ENCODE data around the gene STARD7. TPM values are rescaled to one million over a fixed set of nuclear protein-coding genes. Genes with fewer than 3 reads are reported as not detected.

STARD7 gene
- total RNA-seq, 4 donors from 2014 or later: 211 to 292 (median 266) TPM

- no peak for TF ChIP-seq POLR2A (IDR thresholded peaks at IDR 0.05)
- no peak for TF ChIP-seq CTCF (IDR thresholded peaks at IDR 0.05)
- H3K4me3 ChIP-seq (replicated peaks in 1 of 3): no peak overlapping the region
- intact Hi-C loops (cut with DNase I): no loop called here
- no peaks in the 10 kb centered on the region for H3K9me3 ChIP-seq
- peak overlapping the region in 1 of 3 donors; percentile 65 for H3K27ac ChIP-seq
- H3K4me1 ChIP-seq: peaks cover 0 to 26% of the 10 kb centered on the region in 2 donors
- H3K27me3 ChIP-seq: no peaks in the 10 kb centered on the region
- peaks cover 30 to 42% of the 10 kb centered on the region in 2 donors for H3K36me3 ChIP-seq
- DNase-seq: no peak
- 88 to 98% methylated on average over 7 to 8 of the region's 8 CpGs for WGBS, 2 donors
Observed at GRCh38 chr2:96252526-96252925, 43.9 kb upstream of the STARD7 start.

- TF ChIP-seq POLR2A (IDR thresholded peaks at IDR 0.05) (no peak), CTCF (IDR thresholded peaks at IDR 0.05) (no peak)
- 72 to 75% methylated on average over 5 to 6 of the region's 6 CpGs for WGBS, 2 donors
- no peaks in the 10 kb centered on the region for H3K27me3 ChIP-seq
- H3K4me3 ChIP-seq (replicated peaks in 1 of 3): no peak overlapping the region
- no peaks in the 10 kb centered on the region for H3K9me3 ChIP-seq
- H3K4me1 ChIP-seq: peaks cover 0 to 19% of the 10 kb centered on the region in 2 donors
- H3K27ac ChIP-seq: peak overlapping the region in 2 of 3 donors; percentile 43 to 65
- intact Hi-C loops (cut with DNase I): no loop called here
- H3K36me3 ChIP-seq: peaks cover 30 to 41% of the 10 kb centered on the region in 2 donors
- peak; percentile 37 to 58 for DNase-seq
Observed at GRCh38 chr2:96251721-96252292, 43.2 kb upstream of the STARD7 start.

- Histone ChIP-seq H3K36me3 (peaks cover 29 to 34% of the 10 kb centered on the region in 2 donors), H3K27ac (peak overlapping the region in 2 of 3 donors; percentile 30 to 65), H3K4me1 (peaks cover 5 to 31% of the 10 kb centered on the region in 2 donors), H3K27me3 (no peaks in the 10 kb centered on the region), H3K9me3 (no peaks in the 10 kb centered on the region), H3K4me3 (replicated peaks in 1 of 3) (no peak overlapping the region)
- intact Hi-C loops (cut with DNase I): no loop called here
- TF ChIP-seq CTCF (IDR thresholded peaks at IDR 0.05) (no peak), POLR2A (IDR thresholded peaks at IDR 0.05) (no peak)
- no peak for DNase-seq
- 90 to 94% methylated on average over 6 of the region's 6 CpGs for WGBS, 2 donors
Observed at GRCh38 chr2:96250188-96250587, 41.6 kb upstream of the STARD7 start.

GRCh38 chr2:96249654-96250053 lies 41.0 kb upstream of the STARD7 start:
- Histone ChIP-seq H3K9me3 (no peaks in the 10 kb centered on the region), H3K36me3 (peaks cover 23 to 29% of the 10 kb centered on the region in 2 donors), H3K27me3 (no peaks in the 10 kb centered on the region), H3K4me1 (peaks cover 5 to 31% of the 10 kb centered on the region in 2 donors), H3K27ac (peak overlapping the region in 1 of 3 donors; percentile 30), H3K4me3 (replicated peaks in 1 of 3) (no peak overlapping the region)
- intact Hi-C loops (cut with DNase I): no loop called here
- 81 to 88% methylated on average over 9 of the region's 9 CpGs for WGBS, 2 donors
- TF ChIP-seq POLR2A (IDR thresholded peaks at IDR 0.05) (no peak), CTCF (IDR thresholded peaks at IDR 0.05) (no peak)
- DNase-seq: no peak

- Histone ChIP-seq H3K9me3 (no peaks in the 10 kb centered on the region), H3K36me3 (peaks cover 13 to 20% of the 10 kb centered on the region in 2 donors), H3K4me1 (peaks cover 5 to 31% of the 10 kb centered on the region in 2 donors), H3K4me3 (replicated peaks in 1 of 3) (no peak overlapping the region), H3K27me3 (no peaks in the 10 kb centered on the region), H3K27ac (no peak overlapping the region)
- no peak for DNase-seq
- TF ChIP-seq CTCF (IDR thresholded peaks at IDR 0.05) (no peak), POLR2A (IDR thresholded peaks at IDR 0.05) (no peak)
- intact Hi-C loops (cut with DNase I): no loop called here
- 85 to 97% methylated on average over 4 of the region's 4 CpGs for WGBS, 2 donors
Observed at GRCh38 chr2:96248624-96249023, 40.0 kb upstream of the STARD7 start.

All from thyroid gland (tissue), 4 donors.